ENCODE results near the gene KRTAP12-2. TPM values are rescaled to one million over a fixed set of nuclear protein-coding genes. Genes with fewer than 3 reads are reported as not detected.
"Not testable (repeated sequence)": the region's sequence is repeated elsewhere in the genome, so short reads cannot be mapped to it uniquely, and the experiment has no call there.

KRTAP12-2 gene
- total RNA-seq, 1 experiment from 2014 or later: not detected

- H3K36me3 Mint-ChIP-seq (ENCODE audit: insufficient read depth, unreplicated experiment): no peaks in the 10 kb centered on the region
- DNase-seq: no peak
- H3K4me1 Mint-ChIP-seq (ENCODE audit: low read depth, unreplicated experiment): peaks cover 14% of the 10 kb centered on the region
- TF ChIP-seq CTCF (IDR thresholded peaks at IDR 0.05; ENCODE audit: unreplicated experiment): no peak
- no TSS peak for BruUV-seq (replicated peaks)
- CTCF ChIA-PET: no interaction called here
- H3K27me3 Mint-ChIP-seq (ENCODE audit: unreplicated experiment): peaks cover 100% of the 10 kb centered on the region
- intact Hi-C loops (cut with micrococcal nuclease; ENCODE audit: unreplicated experiment): no loop called here
- H3K9me3 Mint-ChIP-seq (ENCODE audit: low read depth, unreplicated experiment): no peaks in the 10 kb centered on the region
- no peak overlapping the region for H3K27ac Mint-ChIP-seq (ENCODE audit: unreplicated experiment)
- H3K4me3 Mint-ChIP-seq (ENCODE audit: low read depth, unreplicated experiment): no peak overlapping the region
Measured at GRCh38 chr21:44700101-44701022, 33.6 kb upstream of the KRTAP12-2 start.

GRCh38 chr21:44699502-44700001, 32.8 kb upstream of the KRTAP12-2 start:
- CTCF ChIA-PET: interaction anchor here (0.7 kb wide), 1 partner anchor 1741 kb away, joined by 6 read pairs; no protein-coding TSS in a partner anchor
- BruUV-seq (replicated peaks): no TSS peak
- no peak for TF ChIP-seq CTCF (IDR thresholded peaks at IDR 0.05; ENCODE audit: unreplicated experiment)
- Mint-ChIP-seq H3K4me3 (ENCODE audit: low read depth, unreplicated experiment) (no peak overlapping the region), H3K27me3 (ENCODE audit: unreplicated experiment) (peaks cover 100% of the 10 kb centered on the region), H3K27ac (ENCODE audit: unreplicated experiment) (no peak overlapping the region), H3K4me1 (ENCODE audit: low read depth, unreplicated experiment) (peaks cover 14% of the 10 kb centered on the region), H3K9me3 (ENCODE audit: low read depth, unreplicated experiment) (no peaks in the 10 kb centered on the region), H3K36me3 (ENCODE audit: insufficient read depth, unreplicated experiment) (no peaks in the 10 kb centered on the region)
- DNase-seq: no peak
- intact Hi-C loops (cut with micrococcal nuclease; ENCODE audit: unreplicated experiment): no loop called here

- no TSS peak for BruUV-seq (replicated peaks)
- Mint-ChIP-seq H3K9me3 (ENCODE audit: low read depth, unreplicated experiment) (peaks cover 2% of the 10 kb centered on the region), H3K27ac (ENCODE audit: unreplicated experiment) (no peak overlapping the region), H3K27me3 (ENCODE audit: unreplicated experiment) (peaks cover 95% of the 10 kb centered on the region), H3K4me3 (ENCODE audit: low read depth, unreplicated experiment) (no peak overlapping the region), H3K4me1 (ENCODE audit: low read depth, unreplicated experiment) (peaks cover 14% of the 10 kb centered on the region), H3K36me3 (ENCODE audit: insufficient read depth, unreplicated experiment) (no peaks in the 10 kb centered on the region)
- CTCF ChIA-PET: no interaction called here
- DNase-seq: no peak
- no peak for TF ChIP-seq CTCF (IDR thresholded peaks at IDR 0.05; ENCODE audit: unreplicated experiment)
- intact Hi-C loops (cut with micrococcal nuclease; ENCODE audit: unreplicated experiment): no loop called here
Measured at GRCh38 chr21:44697811-44698734, 31.3 kb upstream of the KRTAP12-2 start.

GRCh38 chr21:44697172-44697810, 30.6 kb upstream of the KRTAP12-2 start, which contains the start of gene KRTAP10-12:
KRTAP10-12 (plus strand) TSS chr21:44697172; CDS start chr21:44697202, 30 bp downstream.
- H3K36me3 Mint-ChIP-seq (ENCODE audit: insufficient read depth, unreplicated experiment); DNase-seq; intact Hi-C loops (cut with micrococcal nuclease; ENCODE audit: unreplicated experiment); H3K9me3 Mint-ChIP-seq (ENCODE audit: low read depth, unreplicated experiment); H3K4me3 Mint-ChIP-seq (ENCODE audit: low read depth, unreplicated experiment); CTCF ChIA-PET; H3K27ac Mint-ChIP-seq (ENCODE audit: unreplicated experiment); BruUV-seq (replicated peaks): not testable (repeated sequence)
- Mint-ChIP-seq H3K4me1 (ENCODE audit: low read depth, unreplicated experiment) (peaks cover 14% of the 10 kb centered on the region), H3K27me3 (ENCODE audit: unreplicated experiment) (peaks cover 88% of the 10 kb centered on the region)
